Measurements from ENCODE around the gene GINS2. TPM values are rescaled to one million over a fixed set of nuclear protein-coding genes. Genes with fewer than 3 reads are reported as not detected.

GINS2 gene
- total RNA-seq, 3 donors from 2014 or later, result 0.66 to 3.1 (median 1.1) TPM

DNA sequence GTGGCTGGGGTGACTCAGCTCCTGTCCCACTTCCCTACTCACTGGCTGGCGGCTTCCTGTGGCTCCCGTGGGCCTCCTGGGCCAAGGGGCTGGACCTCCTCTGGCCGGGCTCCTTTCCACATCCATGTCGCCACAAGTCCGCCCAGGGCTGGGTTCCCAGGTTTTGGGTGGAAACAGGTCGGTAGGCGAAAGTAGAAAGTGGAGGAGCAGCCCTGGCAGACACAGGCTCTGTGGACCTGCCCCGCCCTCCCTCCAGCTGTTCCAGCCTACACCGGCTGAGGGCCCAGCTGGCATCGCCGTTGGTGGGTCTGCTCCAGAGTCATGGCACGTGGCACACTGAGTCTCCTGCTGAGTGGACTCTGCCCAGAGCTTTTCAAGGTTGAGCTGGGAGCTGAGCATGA is 47.0 kb downstream of the GINS2 start:
- Histone ChIP-seq H3K27me3 (no peaks in the 10 kb centered on the region), H3K4me3 (no peak overlapping the region), H3K36me3 (no peaks in the 10 kb centered on the region), H3K9me3 (no peaks in the 10 kb centered on the region), H3K27ac (peak overlapping the region; percentile 29), H3K4me1 (peaks cover 0 to 19% of the 10 kb centered on the region in 2 donors)
- DNase-seq (ENCODE audit: low spot score in 2 of 2), result peak in 1 of 2 donors; percentile 70
- intact Hi-C loops (cut with DNase I; ENCODE audit: low total_unique reads), result no loop called here
- no peak for TF ChIP-seq POLR2AphosphoS5 (IDR thresholded peaks at IDR 0.05)
- TF ChIP-seq, protein P1, sequence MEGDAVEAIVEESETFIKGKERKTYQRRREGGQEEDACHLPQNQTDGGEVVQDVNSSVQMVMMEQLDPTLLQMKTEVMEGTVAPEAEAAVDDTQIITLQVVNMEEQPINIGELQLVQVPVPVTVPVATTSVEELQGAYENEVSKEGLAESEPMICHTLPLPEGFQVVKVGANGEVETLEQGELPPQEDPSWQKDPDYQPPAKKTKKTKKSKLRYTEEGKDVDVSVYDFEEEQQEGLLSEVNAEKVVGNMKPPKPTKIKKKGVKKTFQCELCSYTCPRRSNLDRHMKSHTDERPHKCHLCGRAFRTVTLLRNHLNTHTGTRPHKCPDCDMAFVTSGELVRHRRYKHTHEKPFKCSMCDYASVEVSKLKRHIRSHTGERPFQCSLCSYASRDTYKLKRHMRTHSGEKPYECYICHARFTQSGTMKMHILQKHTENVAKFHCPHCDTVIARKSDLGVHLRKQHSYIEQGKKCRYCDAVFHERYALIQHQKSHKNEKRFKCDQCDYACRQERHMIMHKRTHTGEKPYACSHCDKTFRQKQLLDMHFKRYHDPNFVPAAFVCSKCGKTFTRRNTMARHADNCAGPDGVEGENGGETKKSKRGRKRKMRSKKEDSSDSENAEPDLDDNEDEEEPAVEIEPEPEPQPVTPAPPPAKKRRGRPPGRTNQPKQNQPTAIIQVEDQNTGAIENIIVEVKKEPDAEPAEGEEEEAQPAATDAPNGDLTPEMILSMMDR (IDR thresholded peaks at IDR 0.05), result no peak
- TF ChIP-seq POLR2A (IDR thresholded peaks at IDR 0.05), result no peak

DNA sequence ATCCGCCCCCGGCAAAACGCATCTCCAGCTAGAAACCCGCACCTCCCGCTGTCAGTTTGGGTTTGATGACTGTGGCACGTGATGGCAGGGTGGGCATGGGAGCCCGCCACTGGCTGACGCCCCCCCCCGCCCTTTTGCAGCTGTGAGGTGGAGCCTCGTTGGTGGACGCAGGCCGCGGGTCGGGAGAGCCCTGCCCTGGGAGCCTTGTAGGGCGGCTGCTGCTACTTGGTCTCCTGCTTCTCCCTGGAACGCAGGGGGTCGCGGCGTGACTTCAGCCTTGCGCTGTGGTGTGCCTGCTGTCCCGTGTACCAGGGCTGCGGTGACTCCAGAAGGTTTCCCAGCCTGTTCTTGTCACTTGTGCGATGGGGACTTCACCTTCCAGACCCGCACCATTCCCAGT is 47.4 kb downstream of the GINS2 start:
- Histone ChIP-seq H3K4me1 (peaks cover 0 to 19% of the 10 kb centered on the region in 2 donors), H3K27ac (peak overlapping the region in 1 of 2 donors; percentile 29), H3K36me3 (no peaks in the 10 kb centered on the region), H3K4me3 (no peak overlapping the region), H3K9me3 (no peaks in the 10 kb centered on the region), H3K27me3 (no peaks in the 10 kb centered on the region)
- no peak for DNase-seq (ENCODE audit: low spot score in 2 of 2)
- intact Hi-C loops (cut with DNase I; ENCODE audit: low total_unique reads), result no loop called here
- TF ChIP-seq, protein P1 (IDR thresholded peaks at IDR 0.05), result no peak
- TF ChIP-seq POLR2AphosphoS5 (IDR thresholded peaks at IDR 0.05) (no peak), POLR2A (IDR thresholded peaks at IDR 0.05) (no peak)

DNA sequence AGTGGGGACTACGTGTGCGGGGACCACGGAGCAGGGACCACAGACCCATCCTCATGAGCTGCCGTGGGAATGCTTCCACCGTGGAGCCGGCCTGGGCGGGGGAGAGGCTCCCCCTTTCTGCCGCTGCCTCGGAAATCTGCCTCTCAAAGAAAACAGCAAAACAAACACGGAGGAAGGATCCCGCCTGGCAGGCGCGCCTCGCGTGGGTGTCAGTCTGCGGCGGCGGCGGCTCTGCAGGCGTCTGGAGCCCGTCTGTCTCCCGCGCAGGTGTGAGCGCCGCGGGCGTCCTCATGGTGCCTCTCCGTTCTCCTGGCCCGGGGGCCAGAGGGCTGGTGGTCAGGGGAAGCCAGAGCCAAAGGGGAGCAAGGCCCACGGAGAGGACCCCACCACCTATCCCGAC is 48.2 kb downstream of the GINS2 start:
- DNase-seq (ENCODE audit: low spot score in 2 of 2), result no peak
- intact Hi-C loops (cut with DNase I; ENCODE audit: low total_unique reads), result no loop called here
- H3K36me3 ChIP-seq, result no peaks in the 10 kb centered on the region
- H3K4me1 ChIP-seq, result peaks cover 0 to 19% of the 10 kb centered on the region in 2 donors
- TF ChIP-seq POLR2AphosphoS5 (IDR thresholded peaks at IDR 0.05), result no peak
- TF ChIP-seq, protein P1 (IDR thresholded peaks at IDR 0.05), result no peak
- no peak for TF ChIP-seq POLR2A (IDR thresholded peaks at IDR 0.05)
- H3K9me3 ChIP-seq, result no peaks in the 10 kb centered on the region
- H3K27ac ChIP-seq, result peak overlapping the region in 1 of 2 donors; percentile 20
- H3K4me3 ChIP-seq, result no peak overlapping the region
- no peaks in the 10 kb centered on the region for H3K27me3 ChIP-seq

DNA sequence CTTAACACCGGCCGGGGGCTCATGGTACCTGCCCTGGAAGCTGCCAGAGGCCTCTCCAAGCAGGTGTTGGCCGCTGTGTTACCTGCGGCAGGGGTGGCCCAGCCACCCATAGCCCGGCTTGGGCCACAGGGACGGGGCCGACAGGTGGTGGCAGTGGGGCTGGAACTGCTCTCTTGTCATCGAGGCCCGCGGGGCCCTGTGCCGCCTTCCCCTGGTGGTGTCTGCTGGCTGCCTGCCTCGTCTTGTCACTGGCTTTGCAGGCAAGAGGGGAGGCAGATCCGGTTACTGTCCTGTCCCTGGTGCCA is 48.5 kb downstream of the GINS2 start:
- Histone ChIP-seq H3K36me3 (no peaks in the 10 kb centered on the region), H3K4me1 (peaks cover 0 to 19% of the 10 kb centered on the region in 2 donors), H3K27me3 (no peaks in the 10 kb centered on the region), H3K27ac (peak overlapping the region in 1 of 2 donors; percentile 20), H3K4me3 (no peak overlapping the region), H3K9me3 (no peaks in the 10 kb centered on the region)
- intact Hi-C loops (cut with DNase I; ENCODE audit: low total_unique reads), result no loop called here
- DNase-seq (ENCODE audit: low spot score in 2 of 2), result no peak
- TF ChIP-seq POLR2A (IDR thresholded peaks at IDR 0.05) (no peak), POLR2AphosphoS5 (IDR thresholded peaks at IDR 0.05) (no peak)
- TF ChIP-seq, protein P1 (IDR thresholded peaks at IDR 0.05), result no peak

DNA sequence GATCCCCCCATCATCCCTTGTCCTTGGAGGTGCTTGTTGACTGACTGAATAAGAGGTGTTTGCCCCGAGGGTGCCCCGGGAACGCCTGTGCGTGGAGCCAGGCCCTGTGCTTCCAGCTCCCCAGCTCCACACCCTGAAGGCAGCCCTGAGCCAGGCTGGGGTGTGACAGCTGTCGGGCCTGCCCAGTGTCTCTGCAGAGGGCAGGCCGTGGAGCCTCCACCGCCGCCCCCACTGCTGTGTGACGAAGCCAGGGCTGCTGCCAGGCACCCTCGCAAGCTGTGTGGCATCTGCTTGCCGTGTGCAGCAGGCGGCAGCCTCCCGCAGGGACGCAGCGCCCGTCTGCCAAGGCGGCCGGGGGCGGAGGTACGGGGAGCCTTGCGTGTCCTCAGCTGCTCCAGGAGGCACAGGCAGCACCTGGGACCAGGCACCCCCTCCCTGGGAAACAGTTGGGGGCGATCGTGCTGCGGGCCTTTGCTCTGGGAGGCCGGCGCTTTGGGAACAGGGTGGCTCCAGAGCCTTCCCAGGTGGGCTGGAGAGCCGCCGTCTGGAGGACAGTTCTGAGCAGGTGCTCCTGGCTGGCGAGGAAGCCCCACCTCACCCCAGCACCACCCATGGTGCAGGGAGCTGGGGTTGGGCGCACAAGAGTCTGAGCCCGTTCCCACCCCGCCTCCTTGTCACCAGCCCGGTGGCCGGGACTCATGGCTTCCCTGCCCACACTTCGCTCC is 49.1 kb downstream of the GINS2 start:
- Histone ChIP-seq H3K4me1 (peaks cover 0 to 19% of the 10 kb centered on the region in 2 donors), H3K27me3 (no peaks in the 10 kb centered on the region), H3K9me3 (no peaks in the 10 kb centered on the region), H3K4me3 (no peak overlapping the region), H3K27ac (peak overlapping the region; percentile 10 to 20), H3K36me3 (no peaks in the 10 kb centered on the region)
- DNase-seq (ENCODE audit: low spot score in 2 of 2), result peak; percentile 53 to 73
- intact Hi-C loops (cut with DNase I; ENCODE audit: low total_unique reads), result no loop called here
- TF ChIP-seq, protein P1 (IDR thresholded peaks at IDR 0.05), result peak in 1 of 3 donors; percentile 13
- no peak for TF ChIP-seq POLR2AphosphoS5 (IDR thresholded peaks at IDR 0.05)

All from breast epithelium (tissue), 4 donors.